NOMO-1 treated with dmso at 0.1 percent for 144 hours (cell line): Measurements from ENCODE around the gene STKLD1.
A peak's percentile ranks its signal among the peaks of the same experiment; 100 is the strongest.

Experiments used
- DNase-seq: peaks from one replicate; lab custom pipeline; 2025; ENCODE audit not compliant: unreplicated experiment; lab: John Stamatoyannopoulos, UW

The STKLD1 gene

GRCh38 chr9:133405508-133406438 lies 29.6 kb downstream of the STKLD1 start:
- no peak for DNase-seq

GRCh38 chr9:133406480-133407307 lies 30.5 kb downstream of the STKLD1 start:
- peak; percentile 45 for DNase-seq

DNA sequence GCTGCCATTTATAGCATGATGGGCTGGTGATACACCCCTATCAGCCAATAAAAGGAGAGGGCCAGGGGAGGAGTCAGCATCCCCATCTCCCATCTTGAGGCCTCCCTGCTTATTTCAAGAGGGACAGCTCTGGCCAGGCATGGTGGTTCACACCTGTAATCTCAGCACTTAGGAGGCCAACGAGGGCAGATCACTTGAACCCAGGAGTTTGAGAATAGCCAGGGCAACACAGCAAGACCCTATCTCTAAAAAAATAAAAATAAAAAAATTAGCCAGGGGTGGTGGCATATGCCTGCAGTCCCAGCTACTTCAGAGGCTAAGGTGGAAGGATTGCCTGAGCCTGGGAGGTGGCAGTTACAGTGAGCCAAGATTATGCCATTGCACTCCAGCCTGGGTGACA lies 31.9 kb downstream of the STKLD1 start:
- no peak for DNase-seq

DNA sequence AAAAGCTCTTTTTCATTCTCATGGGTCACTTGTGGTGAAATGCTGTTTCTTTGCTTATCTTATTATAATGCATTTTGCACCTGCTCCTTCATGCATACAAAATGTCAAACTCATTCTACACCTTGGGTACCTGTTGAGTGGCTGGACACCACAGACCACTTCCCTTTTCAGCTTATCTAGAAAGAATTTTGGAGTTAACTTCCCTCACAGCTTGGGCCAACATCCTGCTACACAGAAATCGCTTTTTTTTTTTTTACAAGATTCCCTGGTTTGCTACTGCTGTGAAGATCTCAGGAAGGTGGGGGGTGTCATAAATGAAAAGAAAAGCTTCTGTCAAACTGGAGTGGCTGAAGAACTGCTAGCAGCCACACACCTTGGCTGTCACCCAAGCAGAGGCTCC lies 39.0 kb downstream of the STKLD1 start:
- no peak for DNase-seq

GRCh38 chr9:133417541-133418461 lies 41.6 kb downstream of the STKLD1 start, which contains the start of gene REXO4:
TSS of gene REXO4 (minus strand) at chr9:133418010. CDS start at chr9:133417844, 166 bp downstream.
- peak; percentile 76 for DNase-seq

DNA sequence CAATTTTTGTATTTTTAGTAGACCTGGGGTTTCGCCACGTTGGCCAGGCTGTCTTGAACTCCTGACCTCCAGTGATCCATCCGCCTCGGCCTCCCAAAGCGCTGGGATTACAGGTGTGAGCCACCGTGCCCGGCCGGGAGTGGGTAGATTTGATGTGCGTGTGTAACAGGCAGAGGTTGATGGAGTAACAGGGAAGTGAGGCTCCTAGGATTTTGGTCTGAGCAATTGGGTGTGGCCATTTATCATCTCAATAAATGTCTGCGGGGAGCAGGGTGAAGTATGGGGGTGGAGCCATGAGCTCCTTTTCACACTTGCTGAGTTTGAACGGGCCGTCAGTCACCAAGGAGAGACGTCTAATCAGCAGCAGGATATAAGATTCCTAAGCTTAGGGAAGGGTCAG lies 42.8 kb downstream of the STKLD1 start:
- DNase-seq, result no peak

GRCh38 chr9:133420392-133420827 lies 44.2 kb downstream of the STKLD1 start:
- no peak for DNase-seq

DNA sequence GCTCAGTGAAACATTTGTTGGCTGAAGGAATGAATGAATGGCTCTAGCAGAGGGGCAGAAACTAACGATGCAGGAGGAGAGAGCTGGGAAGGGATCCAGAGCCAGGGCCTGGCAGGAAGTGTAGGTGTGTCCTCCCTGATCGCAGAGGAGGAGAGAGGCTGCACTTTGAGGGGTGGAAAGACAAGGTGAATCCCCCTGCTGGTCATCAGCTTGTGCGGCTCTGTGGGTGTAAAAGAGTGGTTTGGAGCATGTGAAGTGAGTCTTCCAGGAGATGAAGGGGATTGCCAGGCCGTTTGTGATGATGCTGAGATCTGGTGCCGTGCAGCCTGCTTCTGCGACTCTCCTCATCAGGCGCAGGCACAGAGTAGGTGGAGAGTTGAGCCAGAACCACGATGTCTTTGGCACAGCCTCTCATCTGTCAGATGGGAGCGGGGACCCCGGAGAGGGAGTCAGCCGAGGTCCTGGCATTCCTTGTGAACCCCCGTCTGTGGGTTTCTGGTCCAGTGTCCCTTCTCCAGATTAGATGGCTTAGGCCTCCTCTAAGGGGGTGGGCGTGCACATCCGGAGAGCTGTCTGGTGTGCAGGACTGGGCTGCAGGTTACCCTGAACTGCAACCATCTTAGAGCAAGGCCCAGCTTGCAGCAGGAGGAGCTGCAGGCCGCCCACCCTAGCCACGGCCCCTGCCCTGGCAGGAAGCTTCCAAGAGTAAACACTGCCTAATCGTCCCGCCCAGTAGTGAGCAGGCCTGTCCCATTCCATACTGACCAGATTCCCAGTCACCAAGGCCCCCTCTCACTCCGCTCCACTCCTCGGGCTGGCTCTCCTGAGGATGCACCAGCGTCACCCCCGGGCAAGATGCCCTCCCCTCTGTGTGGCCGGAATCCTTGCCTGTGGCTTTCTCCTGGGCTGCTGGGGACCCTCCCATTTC lies 45.7 kb downstream of the STKLD1 start, which contains the start of gene ADAMTS13:
Gene ADAMTS13 (plus strand): TSS at position 753 of the 928 bp plus-strand sequence. CDS start 77 bp downstream, at position 830.
- DNase-seq, result no peak

GRCh38 chr9:133423216-133423615 lies 47.0 kb downstream of the STKLD1 start:
- no peak for DNase-seq

- no peak for DNase-seq
These were observed 48.0 kb downstream of the STKLD1 start for GRCh38 chr9:133424187-133424586.

GRCh38 chr9:133425049-133425632 lies 49.0 kb downstream of the STKLD1 start:
- DNase-seq, result no peak

DNA sequence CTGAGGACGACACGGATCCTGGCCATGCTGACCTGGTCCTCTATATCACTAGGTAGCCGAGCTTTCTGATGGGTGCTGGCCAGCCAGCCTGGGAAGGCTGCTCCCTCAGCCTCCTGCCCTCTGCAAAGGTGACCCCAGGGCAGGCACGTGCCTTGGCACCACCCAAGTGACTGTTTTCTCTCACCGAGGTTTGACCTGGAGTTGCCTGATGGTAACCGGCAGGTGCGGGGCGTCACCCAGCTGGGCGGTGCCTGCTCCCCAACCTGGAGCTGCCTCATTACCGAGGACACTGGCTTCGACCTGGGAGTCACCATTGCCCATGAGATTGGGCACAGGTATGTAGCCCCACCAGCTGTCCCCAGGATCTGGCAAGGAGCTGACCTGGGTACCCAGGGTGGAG lies 49.8 kb downstream of the STKLD1 start:
- no peak for DNase-seq

DNA sequence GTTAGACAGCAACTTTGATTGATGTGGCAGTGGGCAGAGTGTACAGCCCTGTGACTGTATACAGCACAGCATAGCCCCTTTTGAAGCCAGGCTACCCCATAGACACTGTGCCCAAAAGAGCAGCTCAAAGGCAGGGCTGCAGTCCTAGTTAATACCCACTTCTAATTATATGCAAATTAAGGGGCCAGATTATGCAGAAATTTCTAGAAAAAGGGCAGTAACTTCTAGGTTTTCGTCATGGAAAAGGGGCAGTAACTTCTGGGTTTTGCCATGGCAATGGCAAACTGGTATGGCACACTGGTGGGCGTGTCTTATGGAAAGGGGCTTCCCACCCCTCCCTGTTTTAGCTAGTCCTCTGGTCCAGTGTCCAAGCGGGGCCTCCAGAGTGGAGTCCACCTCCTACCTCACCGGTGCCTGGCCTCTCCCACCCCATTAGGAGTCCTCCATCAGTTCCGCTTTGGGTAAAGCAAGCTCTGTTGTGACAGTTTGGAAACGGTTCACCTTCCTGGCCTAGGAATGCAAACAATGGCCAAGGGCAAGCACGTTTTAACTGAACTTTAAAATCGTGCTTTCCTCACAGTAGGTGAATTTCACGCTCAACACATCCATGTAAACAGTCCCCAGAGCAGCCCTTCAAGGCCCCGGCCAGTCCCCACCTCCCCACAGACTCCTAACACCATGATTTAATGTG lies 51.6 kb downstream of the STKLD1 start:
- DNase-seq, result no peak

DNA sequence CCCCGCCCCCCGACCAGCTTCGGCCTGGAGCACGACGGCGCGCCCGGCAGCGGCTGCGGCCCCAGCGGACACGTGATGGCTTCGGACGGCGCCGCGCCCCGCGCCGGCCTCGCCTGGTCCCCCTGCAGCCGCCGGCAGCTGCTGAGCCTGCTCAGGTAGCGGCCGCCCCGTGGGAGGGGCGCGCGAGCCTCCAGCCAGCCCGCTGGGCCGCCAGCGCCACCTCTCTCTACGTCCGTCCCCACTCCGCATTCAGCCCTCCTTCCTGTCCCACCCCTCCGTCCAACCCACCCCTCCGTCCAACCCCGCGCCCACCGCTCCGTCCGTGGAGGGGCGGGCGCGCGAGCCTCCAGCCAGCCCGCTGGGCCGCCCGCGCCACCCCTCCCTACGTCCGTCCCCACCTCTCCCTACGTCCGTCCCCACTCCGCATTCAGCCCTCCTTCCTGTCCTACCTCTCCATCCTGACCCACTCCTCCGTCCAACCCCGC lies 52.5 kb downstream of the STKLD1 start:
- no peak for DNase-seq

DNA sequence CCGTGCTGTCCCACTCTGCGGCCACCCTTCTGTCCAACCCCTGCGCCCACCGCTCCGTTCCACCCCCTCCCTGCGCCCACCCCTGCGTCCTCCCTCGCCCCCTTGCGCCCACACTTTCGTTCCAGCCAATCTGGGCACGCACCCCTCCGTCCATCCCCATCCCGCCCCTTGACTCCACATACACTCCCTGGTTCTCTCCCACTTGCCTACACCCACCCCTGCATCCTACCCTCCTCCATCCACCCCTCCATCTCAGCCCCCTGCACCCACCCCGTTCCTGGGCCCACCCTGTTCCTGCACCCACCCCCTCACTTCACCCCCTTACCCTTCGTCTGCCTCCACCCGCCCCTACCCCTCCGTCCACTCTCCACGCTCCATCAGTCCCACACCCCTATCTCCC lies 53.0 kb downstream of the STKLD1 start:
- no peak for DNase-seq

GRCh38 chr9:133429641-133430161 lies 53.5 kb downstream of the STKLD1 start:
- no peak for DNase-seq

DNA sequence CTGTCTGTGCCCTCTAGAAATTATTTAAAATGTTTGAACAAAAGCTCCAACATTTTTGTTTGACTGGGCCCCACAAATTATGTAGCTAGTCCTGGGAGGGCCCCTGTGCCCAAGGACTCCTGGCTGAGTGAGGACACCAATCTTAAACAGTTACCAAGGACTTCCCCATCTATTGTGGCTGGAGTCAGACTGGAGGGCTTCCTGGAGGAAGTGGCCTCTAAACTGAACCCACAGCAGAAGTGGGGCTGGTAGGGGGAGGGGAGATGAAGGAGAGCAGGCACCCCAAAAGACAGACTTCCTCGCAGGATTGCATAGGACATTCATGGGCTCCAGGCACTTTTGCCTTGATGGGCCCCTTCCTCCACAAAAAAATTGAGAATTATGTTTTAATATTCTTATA lies 54.1 kb downstream of the STKLD1 start:
- DNase-seq, result peak; percentile 2

GRCh38 chr9:133433351-133433843 lies 57.2 kb downstream of the STKLD1 start:
- DNase-seq, result no peak
